ENCODE measurements around the gene LRCH1.
"Not testable (repeated sequence)": the region's sequence is repeated elsewhere in the genome, so short reads cannot be mapped to it uniquely, and the experiment has no call there.

The LRCH1 gene

GRCh38 chr13:46753917-46754316 lies 200.9 kb downstream of the LRCH1 start:
- no peaks in the 10 kb centered on the region for H3K9me3 ChIP-seq
- peaks cover 2% of the 10 kb centered on the region for H3K4me1 ChIP-seq
- no peaks in the 10 kb centered on the region for H3K27me3 ChIP-seq
- TF ChIP-seq CTCF (IDR thresholded peaks at IDR 0.05; ENCODE audit: low read depth, low read length) = no peak
- peaks cover 34% of the 10 kb centered on the region for H3K36me3 ChIP-seq
- H3K4me3 ChIP-seq (ENCODE audit: low read depth, low read length) = no peak overlapping the region
- DNase-seq = no peak

- Histone ChIP-seq H3K36me3 (peaks cover 30% of the 10 kb centered on the region), H3K4me1 (no peaks in the 10 kb centered on the region), H3K27me3 (no peaks in the 10 kb centered on the region), H3K4me3 (ENCODE audit: low read depth, low read length) (no peak overlapping the region), H3K9me3 (no peaks in the 10 kb centered on the region)
- no peak for DNase-seq
- no peak for TF ChIP-seq CTCF (IDR thresholded peaks at IDR 0.05; ENCODE audit: low read depth, low read length)
These were observed 201.8 kb downstream of the LRCH1 start for GRCh38 chr13:46754812-46755211.

- H3K36me3 ChIP-seq = peaks cover 24% of the 10 kb centered on the region
- H3K4me1 ChIP-seq; H3K9me3 ChIP-seq; DNase-seq; H3K4me3 ChIP-seq (ENCODE audit: low read depth, low read length); H3K27me3 ChIP-seq: not testable (repeated sequence)
These were observed 202.5 kb downstream of the LRCH1 start for GRCh38 chr13:46755508-46755907.

- Histone ChIP-seq H3K4me1 (no peaks in the 10 kb centered on the region), H3K9me3 (no peaks in the 10 kb centered on the region), H3K36me3 (peaks cover 9% of the 10 kb centered on the region; the same call in 1 of the 2 replicates), H3K4me3 (ENCODE audit: low read depth, low read length) (no peak overlapping the region), H3K27me3 (no peaks in the 10 kb centered on the region)
- TF ChIP-seq CTCF (IDR thresholded peaks at IDR 0.05; ENCODE audit: low read depth, low read length) = no peak
- no peak for DNase-seq
These were observed 204.0 kb downstream of the LRCH1 start for GRCh38 chr13:46756977-46757376.

- no peak overlapping the region for H3K4me3 ChIP-seq (ENCODE audit: low read depth, low read length)
- H3K27me3 ChIP-seq = no peaks in the 10 kb centered on the region
- H3K9me3 ChIP-seq = no peaks in the 10 kb centered on the region
These were observed 204.7 kb downstream of the LRCH1 start for GRCh38 chr13:46757640-46758039.

GRCh38 chr13:46759846-46760245 lies 206.9 kb downstream of the LRCH1 start:
- Histone ChIP-seq H3K4me3 (ENCODE audit: low read depth, low read length) (no peak overlapping the region), H3K9me3 (no peaks in the 10 kb centered on the region), H3K4me1 (no peaks in the 10 kb centered on the region), H3K27me3 (no peaks in the 10 kb centered on the region), H3K36me3 (no peaks in the 10 kb centered on the region)
- DNase-seq = no peak
- no peak for TF ChIP-seq CTCF (IDR thresholded peaks at IDR 0.05; ENCODE audit: low read depth, low read length)

More at GRCh38 chr13:46757640-46758039, 204.7 kb downstream of the LRCH1 start:
- H3K36me3 ChIP-seq = peaks cover 4% of the 10 kb centered on the region; the same call in 1 of the 2 replicates
- no peak for DNase-seq
- TF ChIP-seq CTCF (IDR thresholded peaks at IDR 0.05; ENCODE audit: low read depth, low read length) = no peak
- H3K4me1 ChIP-seq = no peaks in the 10 kb centered on the region

GRCh38 chr13:46761174-46761573 lies 208.2 kb downstream of the LRCH1 start:
- no peaks in the 10 kb centered on the region for H3K27me3 ChIP-seq
- TF ChIP-seq CTCF (IDR thresholded peaks at IDR 0.05; ENCODE audit: low read depth, low read length) = no peak
- H3K4me3 ChIP-seq (ENCODE audit: low read depth, low read length) = no peak overlapping the region
- no peaks in the 10 kb centered on the region for H3K9me3 ChIP-seq
- no peaks in the 10 kb centered on the region for H3K36me3 ChIP-seq
- DNase-seq = no peak
- no peaks in the 10 kb centered on the region for H3K4me1 ChIP-seq

All from BE2C (cell line).